ENCODE data around the gene RELN.

DNA sequence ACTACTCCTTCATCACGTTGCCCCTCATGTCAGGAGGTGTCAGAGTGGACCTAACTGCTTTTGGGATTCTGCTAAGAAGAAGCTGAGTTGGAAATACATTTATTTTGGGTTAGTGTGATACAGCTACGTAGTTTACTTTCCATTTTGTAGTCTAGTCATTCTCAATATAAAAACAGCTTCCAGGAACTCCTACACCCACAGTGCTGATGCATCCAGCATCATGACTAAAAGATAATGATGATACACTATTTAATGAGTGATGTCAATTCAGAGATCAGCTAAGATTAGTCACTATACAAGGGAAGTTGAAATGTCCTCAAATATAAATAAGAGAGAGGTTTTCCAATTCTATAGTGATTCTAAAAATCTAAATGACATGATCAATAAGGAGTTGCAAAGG, 279.2 kb downstream of the RELN start:
- TF ChIP-seq POLR2A (IDR thresholded peaks at IDR 0.05): no peak
- TF ChIP-seq CTCF (IDR thresholded peaks at IDR 0.05 in 4 of 5, conservative IDR thresholded peaks at IDR 0.05 in 1 of 5): no peak

Data from gastrocnemius medialis (tissue), 4 donors.